Endothelial cell of umbilical vein (primary cell): ENCODE results near the gene DUSP3. TPM values are rescaled to one million over a fixed set of nuclear protein-coding genes. Genes with fewer than 3 reads are reported as not detected.
A peak's percentile ranks its signal among the peaks of the same experiment; 100 is the strongest.

Experiments
- BruUV-seq: library from RNA; stranded (reverse); fragments of 400-500 nt; replicated peaks from 2 replicates; lab custom pipeline; 2021; lab: Mats Ljungman, UMichigan
- CTCF ChIA-PET: fragments of 300-600, 350-600 bp; sonication (Branson Sonifier 250); formaldehyde crosslinking; loops from one replicate; lab custom pipeline; 2021; ENCODE audit warnings: antibody characterized with exemption, inconsistent platforms; lab: Charles Lee
- POLR2A ChIA-PET: fragments of 300-600, 350-600 bp; sonication (Branson Sonifier 250); formaldehyde crosslinking; loops from one replicate; lab custom pipeline; 2021; ENCODE audit warnings: antibody characterized with exemption, inconsistent platforms; lab: Charles Lee
- DNase-seq: peaks from one replicate; pipeline ENCODE4 v3.0.0-alpha.2; 2011; ENCODE audit warnings: low read depth, low spot score
- FAIRE-seq: peaks from 2 replicates; lab custom pipeline; 2011; peaks lifted over from hg19 to GRCh38; lab: Jason Lieb, UNC
- H2AFZ ChIP-seq: 2 replicates; pipeline ENCODE4 v1.6.0; 2012; ENCODE audit warnings: low read depth, low read length, control low read depth, inconsistent platforms
- H3K27ac ChIP-seq: 2 replicates; pipeline ENCODE4 v1.5.1; 2011; ENCODE audit warnings: low read depth, mild to moderate bottlenecking, control low read depth, low read length, moderate library complexity; ENCODE audit not compliant: insufficient read depth
- H3K27me3 ChIP-seq, 2 experiments: 2 replicates each; pipeline versions ENCODE4 v1.6.0 to v1.6.1; 2011; ENCODE audit warnings: low read length in 2 of 2, mixed read lengths in 1 of 2; ENCODE audit not compliant: control insufficient read depth in 2 of 2, insufficient read depth in 2 of 2
- H3K36me3 ChIP-seq, 2 experiments: 2 replicates in 1 of 2; 3 replicates in 1 of 2; pipeline ENCODE4 v1.5.1; 2011; ENCODE audit warnings: low read length in 2 of 2, mild to moderate bottlenecking in 1 of 2, moderate library complexity in 1 of 2; ENCODE audit not compliant: control insufficient read depth in 2 of 2, insufficient read depth in 2 of 2; ENCODE audit errors: extremely low read depth in 1 of 2
- H3K4me1 ChIP-seq: 3 replicates; pipeline ENCODE4 v1.5.1; 2011; ENCODE audit warnings: mild to moderate bottlenecking, low read length; ENCODE audit not compliant: control insufficient read depth, insufficient read depth; ENCODE audit errors: extremely low read depth
- H3K4me2 ChIP-seq: 2 replicates; pipeline ENCODE4 v1.6.1; 2011; ENCODE audit warnings: low read length, control low read depth, mixed read lengths; ENCODE audit not compliant: insufficient read depth
- H3K4me3 ChIP-seq, 3 experiments: fragments of 200-600 bp in 1 of 3; sonication (generic), shearing (Covaris generic) in 1 of 3; replicated peaks in 1 of 3; 2 replicates each; pipeline ENCODE4 v1.5.1; 2011 to 2016; ENCODE audit warnings: control low read depth in 3 of 3, low read length in 3 of 3, mild to moderate bottlenecking in 2 of 3, inconsistent platforms in 1 of 3, low read depth in 1 of 3, moderate library complexity in 1 of 3; ENCODE audit not compliant: insufficient read depth in 1 of 3
- H3K79me2 ChIP-seq: 2 replicates; pipeline ENCODE4 v1.6.0; 2012; ENCODE audit warnings: low read length, inconsistent platforms; ENCODE audit not compliant: control insufficient read depth, insufficient read depth
- H3K9ac ChIP-seq: replicated peaks from 2 replicates; pipeline ENCODE3; 2011; ENCODE audit warnings: low read length, control low read depth; ENCODE audit not compliant: insufficient read depth; ENCODE audit errors: extremely low read depth
- H3K9me1 ChIP-seq: replicated peaks from 3 replicates; pipeline ENCODE4 v1.6.0; 2011; ENCODE audit warnings: mild to moderate bottlenecking, low read length; ENCODE audit not compliant: control insufficient read depth, insufficient read depth; ENCODE audit errors: extremely low read depth
- H3K9me3 ChIP-seq: replicated peaks from 2 replicates; pipeline ENCODE4 v1.5.1; 2012; ENCODE audit warnings: low read length, inconsistent platforms; ENCODE audit not compliant: control insufficient read depth, insufficient read depth
- H4K20me1 ChIP-seq: replicated peaks from 2 replicates; pipeline ENCODE3; 2011; ENCODE audit warnings: mild to moderate bottlenecking, low read length; ENCODE audit not compliant: control insufficient read depth, insufficient read depth; ENCODE audit errors: extremely low read depth
- CTCF ChIP-seq, 2 donors: IDR thresholded peaks; 1 replicate in 1 of 2; 2 replicates in 1 of 2; pipeline ENCODE4 v1.5.1; 2011; ENCODE audit warnings: low read length in 2 of 2, mild to moderate bottlenecking in 2 of 2, moderate library complexity in 2 of 2, control low read depth in 1 of 2, inconsistent platforms in 1 of 2, low read depth in 1 of 2; ENCODE audit not compliant: insufficient read depth in 1 of 2; ENCODE audit errors: extremely low read depth in 1 of 2
- EZH2 ChIP-seq: IDR thresholded peaks from 2 replicates; pipeline ENCODE4 v1.6.1; 2012; ENCODE audit warnings: borderline replicate concordance, low read depth, mild to moderate bottlenecking, moderate library complexity, low read length, inconsistent platforms; ENCODE audit not compliant: severe bottlenecking
- FOS ChIP-seq: IDR thresholded peaks from 2 replicates; pipeline ENCODE4 v1.6.1; 2011; ENCODE audit warnings: mild to moderate bottlenecking, low read length, moderate library complexity, borderline replicate concordance; ENCODE audit not compliant: insufficient read depth
- GATA2 ChIP-seq: IDR thresholded peaks from 2 replicates; pipeline ENCODE4 v1.7.0; 2011; ENCODE audit warnings: low read depth, mild to moderate bottlenecking, moderate library complexity, mixed read lengths, low read length; ENCODE audit not compliant: insufficient read length, insufficient read depth
- JUN ChIP-seq: IDR thresholded peaks from 2 replicates; pipeline ENCODE4 v1.6.1; 2011; ENCODE audit warnings: borderline replicate concordance, low read depth; ENCODE audit not compliant: insufficient read length, insufficient read depth
- MYC ChIP-seq: IDR thresholded peaks from one replicate; pipeline ENCODE4 v1.6.1; 2011; ENCODE audit warnings: mild to moderate bottlenecking, low read depth, low read length
- POLR2A ChIP-seq: IDR thresholded peaks from 2 replicates; pipeline ENCODE4 v1.6.1; 2012; ENCODE audit warnings: low read depth, mild to moderate bottlenecking, control low read depth, low read length
- POLR2AphosphoS5 ChIP-seq: IDR thresholded peaks from 2 replicates; pipeline ENCODE4 v1.6.1; 2012; ENCODE audit warnings: low read depth, mild to moderate bottlenecking, control low read depth, low read length, moderate library complexity; ENCODE audit not compliant: insufficient read depth
- dilution Hi-C: fragments of 300-500 bp; cut with MboI; formaldehyde crosslinking; loops from one replicate; pipeline ENCODE4 v1.15.0; 2019; ENCODE audit warnings: low sequenced_read_pairs; ENCODE audit not compliant: extremely low pct_ligation_motif_present
- intact Hi-C: fragments of 100-400 bp; cut with micrococcal nuclease; formaldehyde crosslinking; loops from one replicate; pipeline ENCODE4 v1.10.0; 2022
- polyA plus RNA-seq, 4 experiments: library from polyadenylated mRNA; depleted of rRNA in 3 of 4; stranded (reverse) in 3 of 4; unstranded in 1 of 4; fragments of >200 nt; gene quantifications; 2 replicates each; pipeline versions ENCODE4 v1.2.1 to v1.2.3, GENCODE V29; 2011 to 2012; ENCODE audit warnings: missing spikeins in 1 of 4
- total RNA-seq: library from RNA; stranded (reverse); gene quantifications from 2 replicates; pipeline ENCODE4 v1.2.3, GENCODE V29; 2021
- TF ChIP-seq, protein P1 (sequence below): IDR thresholded peaks from 2 replicates; pipeline ENCODE4 v1.6.1; 2011; ENCODE audit not compliant: insufficient read depth, insufficient read length

Gene DUSP3
- total and polyA plus RNA-seq, 2 donors (not counting 3 experiments of a cell fraction or from before 2014, with no cell fraction given): 46.8 to 57.7 TPM

GRCh38 chr17:43780135-43780534 lies 1.4 kb upstream of the DUSP3 start, which contains the start of gene CFAP97D1:
Gene CFAP97D1, plus strand, starts transcription at chr17:43780435. Its CDS starts 28 bp downstream, at chr17:43780463.
- ChIA-PET POLR2A (no interaction called here), CTCF (interaction anchor here (0.6 to 1.9 kb wide), 7 partner anchors 10 to 1355 kb away, joined by 3 to 14 read pairs (median 5); partner anchors contain the start of genes ACBD4 and CD300LG)
- Histone ChIP-seq H3K79me2 (peaks cover 10% of the 10 kb centered on the region), H3K4me3 (peak within 1 kb of the TSS; percentile 47 to 98 (median 63)), H2AFZ (peak within 1 kb of the TSS; percentile 74), H3K36me3 (peaks cover 0 to under 1% of the 10 kb centered on the region in 2 experiments), H3K4me2 (peak within 1 kb of the TSS; percentile 62), H4K20me1 (no peaks in the 10 kb centered on the region), H3K27ac (peak within 1 kb of the TSS; percentile 91), H3K9ac (peak within 1 kb of the TSS; percentile 96), H3K27me3 (peaks cover 0 to 3% of the 10 kb centered on the region in 2 experiments), H3K4me1 (peaks cover 27% of the 10 kb centered on the region), H3K9me1 (no peaks in the 10 kb centered on the region), H3K9me3 (no peaks in the 10 kb centered on the region)
- intact Hi-C loops: no loop called here
- DNase-seq (no peak), FAIRE-seq (no peak)
- TF ChIP-seq POLR2A (no peak), POLR2AphosphoS5 (no peak), CTCF (IDR thresholded peaks at IDR 0.05; ENCODE audit: extremely low read depth in 1 of 2, insufficient read depth in 1 of 2, low read depth in 1 of 2, low read length in 2 of 2) (no peak), GATA2 (no peak), EZH2 (no peak), FOS (no peak), MYC (no peak), JUN (no peak)
- TF ChIP-seq, protein P1, sequence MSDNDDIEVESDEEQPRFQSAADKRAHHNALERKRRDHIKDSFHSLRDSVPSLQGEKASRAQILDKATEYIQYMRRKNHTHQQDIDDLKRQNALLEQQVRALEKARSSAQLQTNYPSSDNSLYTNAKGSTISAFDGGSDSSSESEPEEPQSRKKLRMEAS: no peak
- BruUV-seq: no TSS peak
- dilution Hi-C loops: no loop called here
